Thyroid gland (tissue), 4 donors: Measurements from ENCODE around the gene TMEM229B.

ENCODE experiments used
- POLR2A ChIP-seq, 2 donors: fragments of 450-650 bp; IDR thresholded peaks; one replicate each; pipeline ENCODE4 v1.6.1; 2017; ENCODE audit warnings: antibody characterized with exemption in 2 of 2, mild to moderate bottlenecking in 2 of 2, moderate library complexity in 1 of 2
- TF ChIP-seq, protein P1 (sequence below), 6 experiments: fragments of 200-600 bp in 3 of 6; fragments of 450-650 bp in 3 of 6; sonication (generic) in 3 of 6; IDR thresholded peaks; one replicate each; pipeline ENCODE4 v1.5.1; 2016 to 2019; ENCODE audit warnings: antibody characterized with exemption in 6 of 6, mild to moderate bottlenecking in 2 of 6, inconsistent platforms in 1 of 6, moderate library complexity in 1 of 6

DNA sequence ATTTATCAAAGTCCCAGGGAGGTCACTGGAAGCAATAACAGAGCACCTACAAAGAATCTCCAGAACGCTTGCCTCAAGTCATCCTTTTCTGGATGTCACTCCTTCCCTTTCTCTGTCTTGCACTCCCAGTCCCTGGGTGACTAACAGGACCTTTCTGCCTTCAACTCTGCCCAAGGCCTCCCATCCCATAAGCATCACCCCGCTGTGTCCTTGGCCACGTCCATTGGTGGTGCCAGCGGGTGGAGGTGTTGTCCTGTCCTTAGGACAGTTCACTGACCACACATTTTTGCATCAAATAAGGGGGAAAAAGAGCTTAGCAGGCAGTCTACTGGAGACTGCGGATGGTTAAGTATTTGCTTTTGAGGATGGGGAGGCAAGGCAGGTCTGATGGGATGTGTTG lies 52.9 kb downstream of the TMEM229B start:
- TF ChIP-seq, protein P1, sequence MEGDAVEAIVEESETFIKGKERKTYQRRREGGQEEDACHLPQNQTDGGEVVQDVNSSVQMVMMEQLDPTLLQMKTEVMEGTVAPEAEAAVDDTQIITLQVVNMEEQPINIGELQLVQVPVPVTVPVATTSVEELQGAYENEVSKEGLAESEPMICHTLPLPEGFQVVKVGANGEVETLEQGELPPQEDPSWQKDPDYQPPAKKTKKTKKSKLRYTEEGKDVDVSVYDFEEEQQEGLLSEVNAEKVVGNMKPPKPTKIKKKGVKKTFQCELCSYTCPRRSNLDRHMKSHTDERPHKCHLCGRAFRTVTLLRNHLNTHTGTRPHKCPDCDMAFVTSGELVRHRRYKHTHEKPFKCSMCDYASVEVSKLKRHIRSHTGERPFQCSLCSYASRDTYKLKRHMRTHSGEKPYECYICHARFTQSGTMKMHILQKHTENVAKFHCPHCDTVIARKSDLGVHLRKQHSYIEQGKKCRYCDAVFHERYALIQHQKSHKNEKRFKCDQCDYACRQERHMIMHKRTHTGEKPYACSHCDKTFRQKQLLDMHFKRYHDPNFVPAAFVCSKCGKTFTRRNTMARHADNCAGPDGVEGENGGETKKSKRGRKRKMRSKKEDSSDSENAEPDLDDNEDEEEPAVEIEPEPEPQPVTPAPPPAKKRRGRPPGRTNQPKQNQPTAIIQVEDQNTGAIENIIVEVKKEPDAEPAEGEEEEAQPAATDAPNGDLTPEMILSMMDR (IDR thresholded peaks at IDR 0.05), result no peak
- no peak for TF ChIP-seq POLR2A (IDR thresholded peaks at IDR 0.05)
